Measurements from ENCODE around the gene ARFGEF3.

DNA sequence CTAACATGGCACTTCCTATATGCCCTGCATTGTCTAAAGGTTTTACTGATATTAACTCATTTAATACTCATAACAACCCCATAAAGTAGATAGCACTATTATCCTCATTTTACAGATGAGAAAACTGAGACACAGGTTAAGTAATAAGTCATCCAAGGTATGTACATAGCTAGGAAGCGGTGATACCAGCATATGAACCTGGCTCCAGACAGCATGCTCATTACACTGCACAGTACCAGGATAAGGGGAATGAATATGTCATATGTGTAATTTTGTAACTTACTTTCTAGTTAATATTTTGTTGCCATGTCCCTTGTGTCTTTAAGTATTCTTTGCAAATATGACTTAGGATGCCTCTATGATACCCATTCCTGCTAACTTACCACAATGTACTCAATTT lies 109.7 kb downstream of the ARFGEF3 start:
- TF ChIP-seq, protein P1, sequence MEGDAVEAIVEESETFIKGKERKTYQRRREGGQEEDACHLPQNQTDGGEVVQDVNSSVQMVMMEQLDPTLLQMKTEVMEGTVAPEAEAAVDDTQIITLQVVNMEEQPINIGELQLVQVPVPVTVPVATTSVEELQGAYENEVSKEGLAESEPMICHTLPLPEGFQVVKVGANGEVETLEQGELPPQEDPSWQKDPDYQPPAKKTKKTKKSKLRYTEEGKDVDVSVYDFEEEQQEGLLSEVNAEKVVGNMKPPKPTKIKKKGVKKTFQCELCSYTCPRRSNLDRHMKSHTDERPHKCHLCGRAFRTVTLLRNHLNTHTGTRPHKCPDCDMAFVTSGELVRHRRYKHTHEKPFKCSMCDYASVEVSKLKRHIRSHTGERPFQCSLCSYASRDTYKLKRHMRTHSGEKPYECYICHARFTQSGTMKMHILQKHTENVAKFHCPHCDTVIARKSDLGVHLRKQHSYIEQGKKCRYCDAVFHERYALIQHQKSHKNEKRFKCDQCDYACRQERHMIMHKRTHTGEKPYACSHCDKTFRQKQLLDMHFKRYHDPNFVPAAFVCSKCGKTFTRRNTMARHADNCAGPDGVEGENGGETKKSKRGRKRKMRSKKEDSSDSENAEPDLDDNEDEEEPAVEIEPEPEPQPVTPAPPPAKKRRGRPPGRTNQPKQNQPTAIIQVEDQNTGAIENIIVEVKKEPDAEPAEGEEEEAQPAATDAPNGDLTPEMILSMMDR (IDR thresholded peaks at IDR 0.05) = no peak
- TF ChIP-seq POLR2A (IDR thresholded peaks at IDR 0.05) = no peak
